ENCODE data around the gene GYPB. TPM values are rescaled to one million over a fixed set of nuclear protein-coding genes. Genes with fewer than 3 reads are reported as not detected.
"Not testable (repeated sequence)": the region's sequence is repeated elsewhere in the genome, so short reads cannot be mapped to it uniquely, and the experiment has no call there.

The GYPB gene
- total RNA-seq, 1 experiment from 2014 or later, result not detected

- H3K4me3 ChIP-seq, H3K27me3 ChIP-seq, DNase-seq, H3K36me3 ChIP-seq, H3K9me3 ChIP-seq: not testable (repeated sequence)
Measured at GRCh38 chr4:144021336-144021990, 2.3 kb upstream of the GYPB start.

GRCh38 chr4:144018223-144019000 lies 768 bp downstream of the GYPB start:
- H3K27me3 ChIP-seq, H3K36me3 ChIP-seq, H3K4me3 ChIP-seq, H3K9me3 ChIP-seq, DNase-seq: not testable (repeated sequence)

- H3K36me3 ChIP-seq, H3K4me3 ChIP-seq, DNase-seq, H3K27me3 ChIP-seq, H3K9me3 ChIP-seq: not testable (repeated sequence)
Measured at GRCh38 chr4:144017271-144017670, 1.9 kb downstream of the GYPB start.

GRCh38 chr4:144016057-144016605 lies 3.0 kb downstream of the GYPB start:
- not testable (repeated sequence) for DNase-seq, H3K4me3 ChIP-seq, H3K36me3 ChIP-seq

GRCh38 chr4:144014808-144015207 lies 4.4 kb downstream of the GYPB start:
- Histone ChIP-seq H3K4me3 (no peak overlapping the region), H3K36me3 (no peaks in the 10 kb centered on the region), H3K9me3 (no peaks in the 10 kb centered on the region), H3K27me3 (no peaks in the 10 kb centered on the region)
- no peak for DNase-seq

More at GRCh38 chr4:144016057-144016605, 3.0 kb downstream of the GYPB start:
- H3K9me3 ChIP-seq, H3K27me3 ChIP-seq: not testable (repeated sequence)

GRCh38 chr4:144008602-144009001 lies 10.6 kb downstream of the GYPB start:
- not testable (repeated sequence) for DNase-seq, H3K9me3 ChIP-seq, H3K4me3 ChIP-seq, H3K36me3 ChIP-seq, H3K27me3 ChIP-seq

- H3K27me3 ChIP-seq, H3K9me3 ChIP-seq, DNase-seq, H3K4me3 ChIP-seq, H3K36me3 ChIP-seq: not testable (repeated sequence)
Measured at GRCh38 chr4:144007960-144008359, 11.2 kb downstream of the GYPB start.

GRCh38 chr4:144006200-144006803 lies 12.9 kb downstream of the GYPB start:
- not testable (repeated sequence) for H3K9me3 ChIP-seq, H3K36me3 ChIP-seq, H3K27me3 ChIP-seq, DNase-seq, H3K4me3 ChIP-seq

GRCh38 chr4:144005558-144005953 lies 13.6 kb downstream of the GYPB start:
- not testable (repeated sequence) for H3K36me3 ChIP-seq, H3K4me3 ChIP-seq, H3K27me3 ChIP-seq, H3K9me3 ChIP-seq, DNase-seq

GRCh38 chr4:144004868-144005557 lies 14.2 kb downstream of the GYPB start:
- not testable (repeated sequence) for H3K4me3 ChIP-seq, H3K9me3 ChIP-seq, H3K27me3 ChIP-seq, H3K36me3 ChIP-seq, DNase-seq

GRCh38 chr4:144003890-144004265 lies 15.3 kb downstream of the GYPB start:
- not testable (repeated sequence) for H3K9me3 ChIP-seq, H3K36me3 ChIP-seq, H3K27me3 ChIP-seq, DNase-seq, H3K4me3 ChIP-seq

- H3K27me3 ChIP-seq, H3K9me3 ChIP-seq, H3K36me3 ChIP-seq, DNase-seq, H3K4me3 ChIP-seq: not testable (repeated sequence)
Measured at GRCh38 chr4:144003205-144003889, 15.8 kb downstream of the GYPB start.

GRCh38 chr4:144000331-144000995 lies 18.7 kb downstream of the GYPB start:
- H3K9me3 ChIP-seq, H3K36me3 ChIP-seq, H3K4me3 ChIP-seq, DNase-seq, H3K27me3 ChIP-seq: not testable (repeated sequence)

- not testable (repeated sequence) for DNase-seq, H3K4me3 ChIP-seq, H3K36me3 ChIP-seq, H3K27me3 ChIP-seq, H3K9me3 ChIP-seq
Measured at GRCh38 chr4:143996193-143996592, 23.0 kb downstream of the GYPB start.

- H3K4me3 ChIP-seq, DNase-seq, H3K9me3 ChIP-seq, H3K27me3 ChIP-seq, H3K36me3 ChIP-seq: not testable (repeated sequence)
Measured at GRCh38 chr4:143991761-143992160, 27.4 kb downstream of the GYPB start.

GRCh38 chr4:143990717-143991116 lies 28.5 kb downstream of the GYPB start:
- not testable (repeated sequence) for H3K9me3 ChIP-seq, H3K27me3 ChIP-seq, DNase-seq, H3K4me3 ChIP-seq, H3K36me3 ChIP-seq

Data from MG63 (cell line).